HL-60 (cell line): Measurements from ENCODE around the gene BIRC3.

ENCODE experiments used
- DNase-seq, 2 experiments: peaks; one replicate each; pipeline ENCODE4 v3.0.0-alpha.2; 2010 to 2020; ENCODE audit warnings: low read depth in 1 of 2, low spot score in 1 of 2
- H3K27ac ChIP-seq: fragments of 250-450 bp; sonication (Bioruptor Pico); replicated peaks from 2 replicates; pipeline ENCODE4 v1.5.1; 2020; ENCODE audit warnings: mild to moderate bottlenecking, moderate library complexity
- H3K27me3 ChIP-seq: fragments of 250-450 bp; sonication (Bioruptor Pico); 2 replicates; pipeline ENCODE4 v1.5.1; 2021; ENCODE audit warnings: mild to moderate bottlenecking, moderate library complexity; ENCODE audit not compliant: insufficient read depth, poor library complexity, severe bottlenecking
- H3K4me3 ChIP-seq: replicated peaks from 2 replicates; pipeline ENCODE4 v1.5.1; 2011; ENCODE audit warnings: mild to moderate bottlenecking, control low read depth, low read length; ENCODE audit not compliant: insufficient read depth
- GABPA ChIP-seq: IDR thresholded peaks from 2 replicates; pipeline ENCODE4 v1.6.1; 2012; ENCODE audit warnings: low read depth
- POLR2AphosphoS5 ChIP-seq: IDR thresholded peaks from 2 replicates; pipeline ENCODE4 v1.6.1; 2012; ENCODE audit warnings: low read depth
- SPI1 ChIP-seq: IDR thresholded peaks from 2 replicates; pipeline ENCODE4 v1.6.1; 2012; ENCODE audit warnings: low read depth, mild to moderate bottlenecking, borderline replicate concordance
- TF ChIP-seq, protein P1 (sequence below): IDR thresholded peaks from 2 replicates; pipeline ENCODE4 v1.6.1; 2012; ENCODE audit warnings: low read depth; ENCODE audit not compliant: insufficient replicate concordance
- TF ChIP-seq, protein P2 (sequence below): IDR thresholded peaks from one replicate; pipeline ENCODE4 v1.5.1; 2011; ENCODE audit warnings: low read length, control low read depth, inconsistent platforms; ENCODE audit not compliant: insufficient read depth

Gene BIRC3

DNA sequence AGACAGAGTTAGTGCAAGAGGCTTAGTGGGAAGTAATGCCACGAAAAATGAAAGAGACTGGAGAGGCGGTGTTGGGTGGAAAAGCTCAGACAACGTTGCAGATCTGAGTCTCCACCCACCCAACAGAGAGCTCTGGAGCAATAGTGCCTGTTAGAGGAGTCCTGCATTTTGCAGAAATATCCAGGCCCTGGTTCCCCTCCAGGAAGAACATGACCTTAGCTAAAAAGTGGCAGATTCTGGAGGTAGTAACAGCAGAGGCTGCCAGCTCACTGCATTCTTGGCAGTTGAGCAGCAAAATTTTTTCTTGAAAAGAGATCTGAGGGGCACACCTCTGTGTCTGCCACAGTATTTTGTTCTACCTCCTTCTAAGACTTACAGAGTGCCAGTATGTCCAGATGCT, 27.7 kb upstream of the BIRC3 start:
- Histone ChIP-seq H3K27ac (no peak overlapping the region), H3K4me3 (no peak overlapping the region), H3K27me3 (no peaks in the 10 kb centered on the region)
- TF ChIP-seq SPI1 (no peak), POLR2AphosphoS5 (no peak), GABPA (no peak)
- TF ChIP-seq, protein P1, sequence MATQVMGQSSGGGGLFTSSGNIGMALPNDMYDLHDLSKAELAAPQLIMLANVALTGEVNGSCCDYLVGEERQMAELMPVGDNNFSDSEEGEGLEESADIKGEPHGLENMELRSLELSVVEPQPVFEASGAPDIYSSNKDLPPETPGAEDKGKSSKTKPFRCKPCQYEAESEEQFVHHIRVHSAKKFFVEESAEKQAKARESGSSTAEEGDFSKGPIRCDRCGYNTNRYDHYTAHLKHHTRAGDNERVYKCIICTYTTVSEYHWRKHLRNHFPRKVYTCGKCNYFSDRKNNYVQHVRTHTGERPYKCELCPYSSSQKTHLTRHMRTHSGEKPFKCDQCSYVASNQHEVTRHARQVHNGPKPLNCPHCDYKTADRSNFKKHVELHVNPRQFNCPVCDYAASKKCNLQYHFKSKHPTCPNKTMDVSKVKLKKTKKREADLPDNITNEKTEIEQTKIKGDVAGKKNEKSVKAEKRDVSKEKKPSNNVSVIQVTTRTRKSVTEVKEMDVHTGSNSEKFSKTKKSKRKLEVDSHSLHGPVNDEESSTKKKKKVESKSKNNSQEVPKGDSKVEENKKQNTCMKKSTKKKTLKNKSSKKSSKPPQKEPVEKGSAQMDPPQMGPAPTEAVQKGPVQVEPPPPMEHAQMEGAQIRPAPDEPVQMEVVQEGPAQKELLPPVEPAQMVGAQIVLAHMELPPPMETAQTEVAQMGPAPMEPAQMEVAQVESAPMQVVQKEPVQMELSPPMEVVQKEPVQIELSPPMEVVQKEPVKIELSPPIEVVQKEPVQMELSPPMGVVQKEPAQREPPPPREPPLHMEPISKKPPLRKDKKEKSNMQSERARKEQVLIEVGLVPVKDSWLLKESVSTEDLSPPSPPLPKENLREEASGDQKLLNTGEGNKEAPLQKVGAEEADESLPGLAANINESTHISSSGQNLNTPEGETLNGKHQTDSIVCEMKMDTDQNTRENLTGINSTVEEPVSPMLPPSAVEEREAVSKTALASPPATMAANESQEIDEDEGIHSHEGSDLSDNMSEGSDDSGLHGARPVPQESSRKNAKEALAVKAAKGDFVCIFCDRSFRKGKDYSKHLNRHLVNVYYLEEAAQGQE = no peak
- TF ChIP-seq, protein P2, sequence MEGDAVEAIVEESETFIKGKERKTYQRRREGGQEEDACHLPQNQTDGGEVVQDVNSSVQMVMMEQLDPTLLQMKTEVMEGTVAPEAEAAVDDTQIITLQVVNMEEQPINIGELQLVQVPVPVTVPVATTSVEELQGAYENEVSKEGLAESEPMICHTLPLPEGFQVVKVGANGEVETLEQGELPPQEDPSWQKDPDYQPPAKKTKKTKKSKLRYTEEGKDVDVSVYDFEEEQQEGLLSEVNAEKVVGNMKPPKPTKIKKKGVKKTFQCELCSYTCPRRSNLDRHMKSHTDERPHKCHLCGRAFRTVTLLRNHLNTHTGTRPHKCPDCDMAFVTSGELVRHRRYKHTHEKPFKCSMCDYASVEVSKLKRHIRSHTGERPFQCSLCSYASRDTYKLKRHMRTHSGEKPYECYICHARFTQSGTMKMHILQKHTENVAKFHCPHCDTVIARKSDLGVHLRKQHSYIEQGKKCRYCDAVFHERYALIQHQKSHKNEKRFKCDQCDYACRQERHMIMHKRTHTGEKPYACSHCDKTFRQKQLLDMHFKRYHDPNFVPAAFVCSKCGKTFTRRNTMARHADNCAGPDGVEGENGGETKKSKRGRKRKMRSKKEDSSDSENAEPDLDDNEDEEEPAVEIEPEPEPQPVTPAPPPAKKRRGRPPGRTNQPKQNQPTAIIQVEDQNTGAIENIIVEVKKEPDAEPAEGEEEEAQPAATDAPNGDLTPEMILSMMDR = no peak
- DNase-seq = no peak

DNA sequence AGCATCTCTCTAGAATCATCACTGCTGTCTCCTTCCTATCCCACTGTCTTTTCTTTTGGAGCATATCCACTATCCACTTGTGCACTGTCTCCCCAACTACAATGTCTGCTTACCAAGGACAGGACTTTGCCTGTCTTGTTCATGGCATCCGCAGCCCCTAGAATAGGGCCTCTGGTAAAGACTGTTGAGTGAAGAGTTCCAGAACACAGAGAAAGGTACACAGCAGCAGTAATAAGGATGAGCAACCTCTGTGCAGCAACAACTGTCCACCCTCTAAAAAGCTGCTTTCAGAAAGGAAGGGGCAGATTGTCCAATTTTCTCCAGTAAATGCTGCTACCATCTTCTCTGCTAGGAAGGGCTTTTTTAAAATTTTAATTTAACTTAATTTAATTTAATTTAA, 25.5 kb upstream of the BIRC3 start:
- no peaks in the 10 kb centered on the region for H3K27me3 ChIP-seq
- TF ChIP-seq SPI1 (no peak), GABPA (no peak), POLR2AphosphoS5 (no peak)
- TF ChIP-seq, protein P1 = no peak
- TF ChIP-seq, protein P2 = no peak
- H3K4me3 ChIP-seq = no peak overlapping the region
- no peak for DNase-seq
- no peak overlapping the region for H3K27ac ChIP-seq

DNA sequence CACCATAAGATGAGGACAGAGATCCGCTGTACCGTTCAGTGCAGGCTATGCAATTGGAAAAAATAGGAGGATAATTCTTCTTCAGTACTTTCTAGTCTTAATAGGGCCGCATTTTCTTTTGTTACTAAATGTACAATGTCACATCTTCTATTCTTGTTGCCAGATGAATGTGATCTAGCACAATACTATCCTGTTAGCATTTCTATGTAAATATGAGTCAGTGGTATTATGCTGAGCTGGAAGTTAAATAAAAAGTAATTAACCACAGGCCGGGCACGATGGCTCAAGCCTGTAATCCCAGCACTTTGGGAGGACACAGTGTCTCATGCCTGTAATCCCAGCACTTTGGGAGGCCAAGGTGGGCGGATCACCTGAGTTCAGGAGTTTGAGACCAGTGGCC, 24.4 kb upstream of the BIRC3 start:
- no peaks in the 10 kb centered on the region for H3K27me3 ChIP-seq
- no peak overlapping the region for H3K27ac ChIP-seq
- DNase-seq = no peak
- no peak overlapping the region for H3K4me3 ChIP-seq
- TF ChIP-seq, protein P2 = no peak
- TF ChIP-seq GABPA (no peak), POLR2AphosphoS5 (no peak), SPI1 (no peak)
- TF ChIP-seq, protein P1 = no peak
